ENCODE results near the gene ARSK.

ARSK gene

DNA sequence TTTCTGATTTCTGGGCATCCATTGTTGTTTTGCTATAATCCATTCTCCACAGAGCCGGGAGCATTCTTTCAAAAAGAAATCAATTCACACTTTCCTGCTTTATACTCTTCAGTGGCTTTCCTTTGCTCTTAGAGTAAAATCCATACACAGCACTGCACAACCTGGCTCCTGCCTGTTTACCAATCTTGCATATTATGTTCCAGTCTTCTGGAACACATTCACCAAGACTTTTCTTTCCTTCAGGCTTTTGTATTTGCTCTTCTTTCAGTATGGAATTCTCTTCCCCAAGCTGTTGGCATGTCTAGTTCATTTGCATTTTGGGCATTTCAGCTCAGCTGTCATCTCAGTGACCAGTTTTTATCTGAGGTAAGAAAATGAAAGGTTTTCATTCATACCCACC is 97.9 kb downstream of the ARSK start:
- DNase-seq: no peak

- DNase-seq: no peak
Observed at GRCh38 chr5:95654196-95654595, 99.3 kb downstream of the ARSK start.

Data from NCI-H446 (cell line).